Measurements from ENCODE around the gene RHBG.

- TF ChIP-seq CTCF (conservative IDR thresholded peaks at IDR 0.05) (no peak), EZH2 (IDR thresholded peaks at IDR 0.05; ENCODE audit: low read depth) (no peak)
Observed at GRCh38 chr1:156416993-156417392, 48.0 kb downstream of the RHBG start.
